ENCODE data around the gene ISM2. TPM values are rescaled to one million over a fixed set of nuclear protein-coding genes. Genes with fewer than 3 reads are reported as not detected.
A peak's percentile ranks its signal among the peaks of the same experiment; 100 is the strongest.

ISM2 gene
- total and polyA plus RNA-seq, 8 donors, result 0.23 to 0.37 TPM; not detected in 6

DNA sequence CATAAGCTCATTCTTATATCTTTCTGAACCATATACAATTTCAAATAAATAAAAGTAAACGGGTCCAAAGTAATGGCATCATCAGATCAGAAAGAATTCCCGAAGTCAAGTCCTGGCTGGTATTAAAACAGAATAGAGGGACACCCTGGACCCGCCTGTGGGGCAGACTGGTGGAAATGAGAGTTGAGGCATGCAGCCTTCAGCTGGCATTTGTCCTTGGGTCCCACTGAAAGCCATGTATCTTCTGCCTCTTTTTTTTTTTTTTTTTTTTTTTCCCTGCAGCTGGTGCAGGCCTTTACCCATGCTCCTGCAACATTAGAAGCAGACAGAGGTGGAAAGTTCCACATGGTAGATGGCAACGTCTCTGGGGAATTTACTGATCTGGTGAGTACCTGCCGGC lies 30.8 kb downstream of the ISM2 start:
- WGBS, 5 donors, result 86 to 91% (median 87%) methylated on average over 5 of the region's 5 CpGs
- H3K27me3 ChIP-seq, result no peaks in the 10 kb centered on the region
- DNase-seq, result no peak
- no peaks in the 10 kb centered on the region for H3K9me3 ChIP-seq
- H3K27ac ChIP-seq, result no peak overlapping the region
- TF ChIP-seq EP300 (IDR thresholded peaks at IDR 0.05) (no peak), POLR2A (IDR thresholded peaks at IDR 0.05) (no peak), POLR2AphosphoS5 (IDR thresholded peaks at IDR 0.05) (no peak)
- TF ChIP-seq, protein P1, sequence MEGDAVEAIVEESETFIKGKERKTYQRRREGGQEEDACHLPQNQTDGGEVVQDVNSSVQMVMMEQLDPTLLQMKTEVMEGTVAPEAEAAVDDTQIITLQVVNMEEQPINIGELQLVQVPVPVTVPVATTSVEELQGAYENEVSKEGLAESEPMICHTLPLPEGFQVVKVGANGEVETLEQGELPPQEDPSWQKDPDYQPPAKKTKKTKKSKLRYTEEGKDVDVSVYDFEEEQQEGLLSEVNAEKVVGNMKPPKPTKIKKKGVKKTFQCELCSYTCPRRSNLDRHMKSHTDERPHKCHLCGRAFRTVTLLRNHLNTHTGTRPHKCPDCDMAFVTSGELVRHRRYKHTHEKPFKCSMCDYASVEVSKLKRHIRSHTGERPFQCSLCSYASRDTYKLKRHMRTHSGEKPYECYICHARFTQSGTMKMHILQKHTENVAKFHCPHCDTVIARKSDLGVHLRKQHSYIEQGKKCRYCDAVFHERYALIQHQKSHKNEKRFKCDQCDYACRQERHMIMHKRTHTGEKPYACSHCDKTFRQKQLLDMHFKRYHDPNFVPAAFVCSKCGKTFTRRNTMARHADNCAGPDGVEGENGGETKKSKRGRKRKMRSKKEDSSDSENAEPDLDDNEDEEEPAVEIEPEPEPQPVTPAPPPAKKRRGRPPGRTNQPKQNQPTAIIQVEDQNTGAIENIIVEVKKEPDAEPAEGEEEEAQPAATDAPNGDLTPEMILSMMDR (IDR thresholded peaks at IDR 0.05), result no peak
- H3K36me3 ChIP-seq, result peaks cover 56 to 76% (median 75%) of the 10 kb centered on the region in 4 donors
- H3K4me1 ChIP-seq, result no peaks in the 10 kb centered on the region
- intact Hi-C loops (cut with DNase I; ENCODE audit: low total_unique reads), result no loop called here
- H3K4me3 ChIP-seq, result no peak overlapping the region

DNA sequence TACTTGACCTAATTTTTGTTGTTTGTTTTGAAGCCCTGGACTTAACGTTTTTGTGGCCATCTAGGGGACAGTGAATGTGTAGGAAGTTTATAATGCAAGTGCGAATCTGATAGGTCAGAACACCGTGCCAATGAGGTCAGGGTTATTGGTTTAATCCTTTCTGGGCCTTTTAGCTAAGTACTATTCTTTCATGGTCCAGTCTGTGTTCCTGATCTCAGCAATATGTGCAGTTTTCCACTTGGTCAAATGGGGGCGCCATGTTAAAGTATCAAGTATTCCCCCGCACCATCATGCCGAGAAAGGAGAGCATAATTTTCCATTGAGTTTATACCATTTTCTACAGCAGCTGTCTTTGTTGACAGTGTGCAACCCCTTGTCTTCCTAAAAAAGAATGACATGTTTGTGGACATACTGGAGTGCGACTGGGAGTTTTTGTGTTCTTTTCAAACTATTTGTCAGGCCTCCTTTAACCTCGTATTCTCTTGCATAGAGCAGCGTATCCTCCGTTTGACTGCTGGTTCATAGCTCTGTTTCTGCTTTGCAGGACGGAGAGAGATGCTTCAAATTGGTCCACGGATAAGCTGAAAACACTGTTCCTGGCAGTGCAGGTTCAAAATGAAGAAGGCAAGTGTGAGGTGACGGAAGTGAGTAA lies 39.4 kb downstream of the ISM2 start:
- peaks cover 46 to 49% (median 47%) of the 10 kb centered on the region in 4 donors for H3K36me3 ChIP-seq
- intact Hi-C loops (cut with DNase I; ENCODE audit: low total_unique reads), result loop anchor here (10.0 kb wide), 2 partner anchors 86 to 134 kb away; partner anchors contain the start of genes GSTZ1 and POMT2

DNA sequence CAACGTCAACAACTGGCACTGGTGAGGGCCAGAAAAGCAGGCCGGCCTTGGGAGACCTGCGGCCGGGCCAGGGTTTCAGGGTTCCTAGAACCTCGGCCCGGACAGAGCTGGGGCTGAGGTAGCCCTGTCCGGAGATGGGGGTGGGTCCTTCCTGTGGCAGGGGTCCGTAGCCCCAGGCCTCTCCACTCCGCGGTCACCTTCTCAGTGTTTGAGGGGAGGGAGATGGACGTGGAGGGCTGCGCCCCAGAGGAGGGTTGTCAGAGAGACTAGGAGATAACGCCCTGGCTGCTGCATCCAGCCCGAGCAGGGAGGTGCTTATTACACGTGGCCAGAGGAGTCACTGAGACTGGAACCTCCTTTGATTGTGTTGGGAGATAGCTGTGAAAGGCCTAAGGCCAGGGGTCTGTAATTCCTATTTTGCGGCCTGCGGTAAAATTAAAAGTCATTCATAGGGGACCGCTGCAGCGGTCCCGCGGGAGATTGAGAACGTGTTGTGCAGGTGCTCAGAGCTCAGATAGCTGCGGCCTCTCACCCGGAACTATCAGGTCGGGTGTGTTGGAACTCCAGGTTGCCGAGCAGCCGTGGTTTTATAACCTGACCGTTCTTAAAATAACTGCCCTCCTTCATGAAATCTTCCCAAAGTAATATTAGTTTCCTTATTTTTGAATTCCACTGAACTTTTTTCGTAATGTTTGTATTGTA lies 40.2 kb downstream of the ISM2 start:
- intact Hi-C loops (cut with DNase I; ENCODE audit: low total_unique reads), result loop anchor here (10.0 kb wide), 2 partner anchors 86 to 134 kb away; partner anchors contain the start of genes GSTZ1 and POMT2
- DNase-seq, result peak; percentile 43 to 61
- Histone ChIP-seq H3K4me1 (peaks cover 13 to 49% (median 35%) of the 10 kb centered on the region in 4 donors), H3K36me3 (peaks cover 39 to 46% (median 43%) of the 10 kb centered on the region in 4 donors), H3K27me3 (no peaks in the 10 kb centered on the region), H3K4me3 (peak overlapping the region; percentile 87 to 98 (median 98)), H3K27ac (peak overlapping the region; percentile 91 to 96 (median 93)), H3K9me3 (no peaks in the 10 kb centered on the region)
- TF ChIP-seq EP300 (IDR thresholded peaks at IDR 0.05) (no peak), POLR2A (IDR thresholded peaks at IDR 0.05) (no peak), POLR2AphosphoS5 (IDR thresholded peaks at IDR 0.05) (no peak)
- TF ChIP-seq, protein P1 (IDR thresholded peaks at IDR 0.05), result no peak
- 0 to 1% (median 1%) methylated on average over 24 to 29 of the region's 29 CpGs for WGBS, 5 donors

More for the DNA sequence above, 39.4 kb downstream of the ISM2 start:
- peak; percentile 66 to 84 for DNase-seq
- 28 to 32% (median 31%) methylated on average over 13 of the region's 13 CpGs for WGBS, 5 donors
- Histone ChIP-seq H3K4me1 (peaks cover 13 to 49% (median 35%) of the 10 kb centered on the region in 4 donors), H3K27me3 (no peaks in the 10 kb centered on the region), H3K9me3 (no peaks in the 10 kb centered on the region), H3K4me3 (peak overlapping the region; percentile 87 to 98 (median 98)), H3K27ac (peak overlapping the region in 1 of 5 donors; percentile 93)
- no peak for TF ChIP-seq EP300 (IDR thresholded peaks at IDR 0.05)
- TF ChIP-seq, protein P1 (IDR thresholded peaks at IDR 0.05), result peak in 3 of 7 experiments; percentile 25 to 36 (median 34)
- TF ChIP-seq POLR2A (IDR thresholded peaks at IDR 0.05), result no peak

DNA sequence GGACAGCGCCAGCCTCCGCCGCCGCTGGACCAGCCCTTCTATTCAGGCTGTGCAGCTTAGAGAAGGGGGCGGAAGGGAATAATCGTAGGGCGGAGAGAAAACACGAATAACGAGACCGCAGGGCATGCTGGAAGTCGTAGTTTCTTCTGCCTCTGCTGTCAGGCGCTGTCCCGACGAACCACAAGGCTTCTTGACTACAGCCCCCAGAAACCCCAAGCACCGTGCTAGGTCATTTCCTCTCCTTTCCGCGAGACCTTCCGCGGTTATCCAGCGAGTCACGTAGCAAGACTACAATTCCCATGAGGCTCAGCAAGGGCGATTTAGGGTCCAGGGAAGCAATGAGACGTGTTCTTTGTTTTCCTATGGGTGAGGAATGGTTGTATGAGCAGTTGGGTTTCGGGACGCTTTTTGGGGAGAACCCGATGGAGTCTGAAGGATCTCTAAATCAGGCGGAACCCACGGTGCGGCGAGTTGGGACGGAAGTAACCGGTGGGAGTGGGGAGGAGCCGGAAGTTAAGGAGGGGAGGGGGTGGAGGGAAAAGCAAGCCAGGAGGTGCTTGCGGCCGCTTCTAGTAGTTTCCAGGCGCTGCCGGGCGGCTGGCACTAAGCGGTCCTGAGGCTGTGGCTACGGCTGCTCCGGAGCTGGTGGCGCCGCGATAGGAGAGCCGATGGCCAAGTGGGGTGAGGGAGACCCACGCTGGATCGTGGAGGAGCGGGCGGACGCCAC lies 40.9 kb downstream of the ISM2 start, which contains the start of the genes AHSA1 and VIPAS39:
AHSA1 (plus strand) TSS at position 572 of the 727 bp plus-strand sequence; CDS start at position 669, 97 bp downstream.
VIPAS39 (minus strand) TSS at position 80 of the 727 bp plus-strand sequence. CDS start 3,499 bp downstream, outside the sequence.
- TF ChIP-seq EP300 (IDR thresholded peaks at IDR 0.05), result no peak
- peak in 2 of 4 donors; percentile 44 to 54 for TF ChIP-seq POLR2A (IDR thresholded peaks at IDR 0.05)
- peak; percentile 41 to 86 (median 70) for TF ChIP-seq POLR2AphosphoS5 (IDR thresholded peaks at IDR 0.05)
- TF ChIP-seq, protein P1 (IDR thresholded peaks at IDR 0.05), result peak in 1 of 7 experiments; percentile 18
- no peaks in the 10 kb centered on the region for H3K9me3 ChIP-seq
- 0 to 1% (median 0%) methylated on average over 48 to 50 of the region's 50 CpGs for WGBS, 5 donors
- H3K27me3 ChIP-seq, result no peaks in the 10 kb centered on the region
- peak; percentile 95 to 99 for DNase-seq
- H3K27ac ChIP-seq, result peak within 1 kb of the TSS; percentile 91 to 96 (median 93)
- intact Hi-C loops (cut with DNase I; ENCODE audit: low total_unique reads), result loop anchor here (10.0 kb wide), 2 partner anchors 87 to 133 kb away; partner anchors contain the start of genes GSTZ1 and POMT2
- H3K36me3 ChIP-seq, result peaks cover 39 to 46% (median 43%) of the 10 kb centered on the region in 4 donors
- peak within 1 kb of the TSS; percentile 87 to 98 (median 98) for H3K4me3 ChIP-seq
- H3K4me1 ChIP-seq, result peaks cover 13 to 49% (median 35%) of the 10 kb centered on the region in 4 donors

Measured in stomach (tissue), 9 donors.